GM18526 (cell line): Measurements from ENCODE around the gene OSBPL5.

Experiments
- POLR2A ChIP-seq: IDR thresholded peaks from 3 replicates; pipeline ENCODE4 v1.6.1; 2011; ENCODE audit not compliant: insufficient read length; ENCODE audit errors: extremely low read depth

Gene OSBPL5

DNA sequence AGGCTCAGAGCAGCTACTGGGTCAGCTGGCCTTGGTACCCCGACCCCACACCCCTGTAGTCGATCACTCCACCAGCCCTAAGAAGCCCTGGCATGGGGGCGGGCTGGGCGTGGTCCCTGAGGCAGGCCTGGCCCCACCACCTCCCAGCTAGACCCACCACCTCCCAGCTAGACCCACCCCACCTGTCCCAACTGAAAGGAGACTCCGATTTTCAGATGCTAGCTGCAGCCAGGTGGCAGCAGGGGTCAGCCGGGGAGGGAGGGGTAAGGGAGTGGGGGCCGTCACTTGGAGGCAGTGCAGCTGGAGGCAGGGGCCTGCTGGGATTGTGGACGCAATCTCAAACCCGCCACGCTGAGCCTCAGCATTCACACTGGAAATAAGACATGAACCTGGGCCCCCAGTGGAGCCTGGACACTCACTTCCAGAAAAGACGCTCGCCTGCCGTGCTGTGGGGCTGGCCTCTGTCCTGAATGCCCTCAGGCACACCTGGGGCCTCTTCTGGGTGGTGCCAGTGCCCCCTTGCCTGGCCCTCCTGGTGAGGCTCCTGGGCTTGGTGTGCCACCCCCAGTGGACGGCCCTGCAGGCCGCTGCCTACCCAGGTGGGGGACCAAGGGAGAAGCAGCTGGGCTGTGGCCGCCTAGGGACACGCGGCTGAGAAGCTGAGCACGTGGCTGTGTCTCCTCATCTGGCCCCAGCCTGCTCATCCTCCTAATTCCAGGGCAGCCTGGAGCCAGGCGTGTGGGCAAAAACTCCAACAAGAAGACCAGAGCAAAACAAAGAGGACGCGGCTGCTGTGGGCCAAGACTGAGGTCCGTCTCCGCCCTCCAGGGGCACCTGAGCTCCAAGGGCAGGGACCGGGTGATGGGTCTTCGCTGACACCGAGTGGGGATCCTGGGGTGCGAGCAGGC, 26.7 kb downstream of the OSBPL5 start:
- no peak for TF ChIP-seq POLR2A

DNA sequence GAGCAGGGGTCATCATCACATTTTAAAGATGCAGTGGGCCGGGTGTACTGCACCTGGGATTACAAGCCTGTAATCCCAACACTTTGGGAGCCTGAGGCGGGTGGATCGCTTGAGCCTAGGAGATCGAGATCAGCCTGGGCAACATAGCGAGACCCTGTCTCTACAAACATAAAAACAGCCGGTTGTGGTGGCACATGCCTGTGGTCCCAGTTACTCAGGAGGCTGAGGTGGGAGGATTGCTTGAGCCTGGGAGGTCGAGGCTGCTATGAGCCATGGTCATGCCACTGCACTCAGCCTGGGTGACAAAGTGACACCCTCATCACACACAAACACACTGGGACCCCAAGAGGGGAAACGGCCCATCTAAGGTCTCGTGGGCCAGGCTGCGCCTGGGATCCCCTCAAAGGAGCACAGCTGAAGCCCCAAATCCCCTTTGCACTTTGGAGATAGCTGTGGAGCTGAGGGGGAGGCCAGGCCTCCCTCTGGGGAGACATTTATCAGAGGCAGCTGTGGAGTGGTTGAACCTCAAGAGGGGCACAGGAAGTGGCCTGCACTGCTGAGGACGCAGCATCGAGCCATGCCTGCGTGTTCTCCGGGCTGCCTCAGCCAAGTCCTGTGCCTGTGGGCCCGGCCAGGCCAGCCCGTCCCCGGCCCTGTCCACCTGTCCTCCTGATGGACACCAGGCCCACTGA, 27.5 kb downstream of the OSBPL5 start:
- no peak for TF ChIP-seq POLR2A

DNA sequence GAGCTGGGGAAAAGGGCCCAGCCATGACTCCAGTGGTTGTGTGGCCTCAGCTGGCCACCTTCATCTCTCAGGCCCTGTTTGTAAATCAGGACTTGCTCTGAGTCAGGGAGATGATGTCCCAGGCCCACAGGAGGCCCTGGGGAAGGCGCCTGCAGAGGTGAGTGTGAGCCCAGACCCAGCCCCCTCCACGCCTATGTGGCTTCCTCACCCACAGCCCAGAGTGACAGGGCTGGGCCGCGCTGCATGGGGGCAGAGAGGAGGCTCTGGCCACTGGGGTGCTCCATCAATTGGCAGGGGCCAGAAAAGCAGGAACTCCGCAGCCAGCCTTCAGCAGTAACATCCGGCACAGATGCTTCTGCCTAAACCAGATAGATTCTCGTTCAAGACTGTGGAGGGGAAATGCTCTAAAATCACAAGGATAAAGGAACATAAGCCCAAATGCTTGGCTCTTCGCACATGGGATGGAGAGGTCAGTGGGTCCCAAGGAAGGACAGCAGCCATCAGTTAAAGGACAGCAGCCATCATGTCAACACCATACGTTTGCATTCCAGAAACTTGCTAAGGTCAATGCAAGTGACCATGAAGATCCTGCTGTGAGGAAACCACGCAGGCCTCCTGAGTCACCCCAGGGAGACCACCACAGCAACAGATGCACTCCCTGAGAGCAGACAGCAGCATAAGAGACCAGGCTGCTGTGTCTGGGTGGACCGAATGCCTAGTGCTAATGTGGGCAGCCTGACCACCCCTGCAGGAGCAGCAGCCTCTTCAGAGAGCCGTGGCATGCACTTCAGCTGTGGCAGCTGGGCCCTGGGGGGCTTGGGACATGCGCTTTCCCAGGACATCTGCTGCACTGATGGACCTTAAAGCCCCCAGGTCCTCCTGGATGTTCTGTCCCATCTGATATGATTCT, 28.3 kb downstream of the OSBPL5 start:
- no peak for TF ChIP-seq POLR2A

DNA sequence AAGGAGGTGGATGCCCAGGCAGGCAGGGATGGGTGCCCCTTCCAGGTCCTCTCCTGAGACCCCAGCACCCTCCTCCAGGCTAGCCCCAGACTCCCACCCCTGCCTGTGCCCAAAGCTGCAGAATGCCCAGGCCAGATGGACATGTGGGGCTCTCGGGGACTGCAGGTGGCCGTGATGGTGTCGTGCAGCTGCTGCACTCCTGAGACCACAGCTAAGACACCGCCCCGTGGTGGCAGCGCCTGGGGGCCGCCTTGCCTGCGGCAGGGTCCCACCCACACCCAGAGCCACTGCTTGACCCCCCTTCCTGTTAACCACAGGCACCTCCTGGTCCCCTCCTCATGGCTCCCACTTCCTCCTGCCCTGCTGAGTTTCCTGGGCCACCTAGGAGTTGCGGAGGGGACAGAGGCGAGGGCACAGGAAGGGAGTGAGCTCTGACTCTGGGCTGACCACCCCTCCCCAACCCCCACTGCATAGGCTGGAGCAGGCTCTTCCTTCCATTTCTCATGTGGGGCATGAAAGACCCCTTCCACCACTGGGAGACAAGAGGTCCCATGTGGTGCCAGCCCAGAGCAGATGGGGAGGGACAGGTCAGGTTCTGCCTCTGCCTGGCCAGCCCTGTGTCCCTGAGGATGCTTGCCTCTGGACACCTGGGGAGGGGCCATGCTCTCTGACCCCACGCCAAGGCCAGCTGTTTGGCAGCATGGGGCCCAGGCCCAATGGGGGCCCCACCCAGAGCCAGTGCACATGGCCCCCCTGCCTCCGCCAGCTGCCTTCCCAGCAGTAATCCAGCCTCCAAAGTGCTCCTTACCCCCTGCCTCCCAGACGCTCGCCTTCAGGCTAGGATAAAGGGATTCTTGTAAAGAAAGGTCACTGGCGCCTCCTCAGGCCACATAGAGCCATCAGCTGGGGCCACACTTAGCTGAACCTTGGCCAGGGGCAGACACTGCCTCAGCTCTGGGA, 29.3 kb downstream of the OSBPL5 start:
- TF ChIP-seq POLR2A, result no peak

DNA sequence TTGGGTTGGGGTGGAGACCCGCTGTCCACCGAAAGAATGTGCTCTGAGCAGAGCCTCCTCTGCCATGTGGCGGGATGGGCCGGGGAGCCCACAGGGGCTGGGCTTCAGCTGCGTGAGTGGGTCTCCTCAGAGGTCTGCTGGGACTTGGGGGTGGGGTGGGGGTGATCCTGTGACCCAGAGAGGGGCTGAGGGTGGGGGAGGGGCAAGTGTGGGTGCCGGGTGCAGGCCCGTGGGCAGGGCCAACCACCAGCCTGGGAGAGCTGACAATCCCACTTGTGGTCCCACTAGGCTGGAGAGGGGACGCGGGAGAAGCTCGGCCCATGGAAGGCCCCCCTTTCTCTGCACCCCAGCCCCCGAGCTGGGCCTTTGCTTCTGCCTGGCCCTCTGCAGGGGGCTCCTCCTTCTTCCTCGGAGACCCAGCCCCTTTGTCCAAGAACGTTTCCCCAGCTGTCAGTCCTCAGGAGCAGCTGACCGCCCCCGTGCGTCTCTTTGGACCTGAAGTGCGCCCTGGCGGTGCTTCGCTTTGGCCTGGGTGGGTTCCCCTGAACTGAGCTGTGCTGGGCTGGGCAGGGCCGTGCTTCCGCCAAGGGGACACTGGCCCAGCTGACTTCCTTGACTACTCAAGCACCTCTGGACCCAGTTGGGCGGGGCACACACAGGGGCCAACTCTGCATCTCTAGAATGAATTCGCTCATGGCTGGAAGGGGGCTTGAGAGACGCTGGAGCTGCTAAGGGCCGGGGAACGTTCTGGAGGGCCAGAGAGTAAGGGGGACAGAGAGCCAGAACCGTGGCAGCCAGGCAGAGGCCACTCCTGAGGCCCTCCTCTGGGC, 30.2 kb downstream of the OSBPL5 start:
- no peak for TF ChIP-seq POLR2A

DNA sequence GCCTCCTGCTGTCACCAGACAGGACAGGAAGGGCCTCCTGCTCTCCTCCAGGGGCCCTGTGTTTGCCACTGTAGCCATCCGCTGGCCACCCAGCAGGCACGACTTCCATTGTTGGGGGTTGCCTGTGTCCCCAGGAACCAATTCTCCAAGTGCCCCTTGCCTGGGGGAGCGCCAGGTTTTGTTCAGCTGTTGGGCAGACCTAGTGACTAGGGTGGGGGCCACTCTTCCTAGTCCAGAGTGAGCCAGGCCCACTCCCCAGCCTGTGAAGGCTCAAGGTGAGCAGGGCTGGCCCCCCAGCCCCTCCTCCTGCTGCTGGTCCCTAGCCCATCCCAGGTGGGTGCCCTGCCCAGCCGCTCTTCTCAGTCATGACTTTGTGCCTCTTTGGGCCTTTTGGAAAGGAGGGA, 30.9 kb downstream of the OSBPL5 start:
- no peak for TF ChIP-seq POLR2A

DNA sequence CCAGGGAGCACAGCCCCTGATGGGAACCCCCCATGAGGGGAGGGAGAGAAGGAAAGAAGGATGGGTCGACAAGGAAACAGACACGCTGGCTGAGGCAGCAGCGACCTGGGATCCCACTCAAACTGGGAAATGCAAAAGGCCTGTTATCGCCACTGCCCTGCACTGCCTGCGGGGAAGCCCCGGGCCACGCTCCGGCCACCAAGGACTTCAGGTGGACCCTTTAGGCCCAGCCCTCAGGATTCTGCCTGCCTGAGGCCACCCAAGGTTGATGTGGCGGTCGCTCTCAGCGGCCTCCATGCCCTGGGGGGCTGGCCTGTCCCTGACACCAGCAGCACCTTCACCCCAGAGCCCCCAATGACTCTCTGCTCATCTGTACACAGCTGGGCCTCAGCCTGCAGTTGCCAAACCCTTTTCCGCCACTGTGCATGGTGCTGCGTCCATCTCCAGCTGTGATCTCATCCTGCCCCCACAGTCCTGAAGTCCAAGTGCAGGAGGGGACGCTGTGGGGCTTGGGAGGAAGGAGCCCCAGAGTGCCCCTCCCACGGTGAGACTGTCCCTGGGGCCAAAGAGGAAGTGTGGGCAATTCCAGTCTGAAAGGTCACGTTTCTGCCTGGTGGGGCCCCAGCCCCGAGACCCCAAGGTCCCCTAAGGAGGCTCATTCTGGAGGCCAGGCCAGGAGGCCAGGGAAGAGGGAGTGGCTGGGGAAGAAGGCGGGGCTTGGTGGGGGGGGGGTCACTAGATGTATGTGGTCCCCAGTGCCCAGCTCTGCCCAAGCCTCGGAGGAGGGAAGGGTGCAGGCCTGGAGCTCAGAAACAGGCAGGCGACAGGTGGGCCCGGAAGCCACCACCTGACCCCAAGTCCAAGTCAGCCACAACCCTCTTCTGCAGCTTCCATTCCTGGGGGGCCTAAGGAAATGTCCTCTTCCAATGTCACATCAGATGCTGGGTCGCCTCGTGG, 31.6 kb downstream of the OSBPL5 start:
- no peak for TF ChIP-seq POLR2A

DNA sequence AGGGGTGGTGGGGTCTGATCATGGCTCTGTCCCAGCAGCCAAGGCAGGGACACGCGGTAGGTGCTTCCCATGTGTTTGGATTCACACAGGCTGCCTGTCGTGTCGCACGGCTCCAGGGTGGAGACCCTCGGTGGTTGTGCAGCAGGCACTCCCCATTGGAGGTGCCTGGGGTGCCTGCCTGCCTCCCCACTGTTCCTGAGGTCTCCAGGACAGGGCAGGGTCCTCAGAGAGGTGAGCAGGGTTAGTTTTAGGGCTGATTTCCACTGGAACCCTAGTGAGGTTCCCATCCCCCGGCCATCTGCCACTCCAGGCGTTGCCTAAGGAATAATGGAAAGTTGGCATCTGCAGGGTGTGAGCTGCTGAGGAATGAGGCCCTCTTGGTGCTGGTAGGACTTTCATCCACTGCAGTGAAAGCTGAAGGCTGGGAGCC, 32.3 kb downstream of the OSBPL5 start:
- TF ChIP-seq POLR2A, result no peak

DNA sequence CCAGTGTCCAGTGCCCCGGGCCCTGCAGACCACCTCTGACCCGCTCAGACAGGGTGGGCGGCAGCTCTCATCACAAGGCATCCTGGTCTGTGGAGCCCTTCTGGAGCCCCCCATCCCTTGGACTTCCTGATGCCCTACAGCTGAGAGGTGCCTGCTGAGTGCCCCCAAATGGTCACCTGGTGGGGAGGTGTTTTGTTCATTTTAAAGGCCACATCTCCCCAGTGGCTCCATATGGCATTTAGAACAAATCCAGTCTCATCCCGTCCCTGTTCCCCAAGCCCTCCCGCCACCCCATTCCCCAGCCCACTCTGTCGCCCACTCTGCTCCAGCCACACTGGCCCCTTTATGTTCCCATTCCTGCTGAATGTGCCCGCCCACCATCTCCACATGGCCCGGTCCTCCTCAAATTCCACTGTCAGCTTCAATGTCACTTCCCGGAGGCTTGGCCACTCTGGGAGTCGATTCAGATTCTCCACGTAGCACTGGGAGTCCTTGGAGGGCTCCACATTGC, 32.8 kb downstream of the OSBPL5 start:
- TF ChIP-seq POLR2A, result no peak

DNA sequence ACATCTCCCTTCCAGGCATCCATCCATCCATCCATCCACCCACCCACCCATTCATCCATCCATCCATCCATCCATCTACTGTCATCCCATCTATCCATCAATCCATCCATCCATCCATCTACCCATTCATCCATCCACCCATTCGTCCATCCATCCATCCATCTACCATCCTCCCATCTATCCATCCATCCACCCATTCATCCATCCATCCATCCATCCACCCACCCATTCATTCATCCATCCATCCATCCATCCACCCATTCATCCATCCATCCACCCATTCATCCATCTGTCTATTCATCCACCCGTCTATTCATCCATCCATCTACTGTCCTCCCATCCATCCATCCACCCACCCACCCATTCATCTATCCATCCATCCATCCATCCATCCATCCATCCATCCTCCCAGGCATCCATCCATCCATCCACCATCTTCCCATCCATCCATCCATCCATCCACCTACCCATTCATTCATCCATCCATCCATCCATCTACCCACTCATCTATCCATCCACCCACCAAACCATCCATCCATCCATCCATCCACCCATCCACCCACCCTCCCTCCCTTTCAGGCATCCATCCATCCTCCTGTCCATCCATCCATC, 33.7 kb downstream of the OSBPL5 start:
- no peak for TF ChIP-seq POLR2A

DNA sequence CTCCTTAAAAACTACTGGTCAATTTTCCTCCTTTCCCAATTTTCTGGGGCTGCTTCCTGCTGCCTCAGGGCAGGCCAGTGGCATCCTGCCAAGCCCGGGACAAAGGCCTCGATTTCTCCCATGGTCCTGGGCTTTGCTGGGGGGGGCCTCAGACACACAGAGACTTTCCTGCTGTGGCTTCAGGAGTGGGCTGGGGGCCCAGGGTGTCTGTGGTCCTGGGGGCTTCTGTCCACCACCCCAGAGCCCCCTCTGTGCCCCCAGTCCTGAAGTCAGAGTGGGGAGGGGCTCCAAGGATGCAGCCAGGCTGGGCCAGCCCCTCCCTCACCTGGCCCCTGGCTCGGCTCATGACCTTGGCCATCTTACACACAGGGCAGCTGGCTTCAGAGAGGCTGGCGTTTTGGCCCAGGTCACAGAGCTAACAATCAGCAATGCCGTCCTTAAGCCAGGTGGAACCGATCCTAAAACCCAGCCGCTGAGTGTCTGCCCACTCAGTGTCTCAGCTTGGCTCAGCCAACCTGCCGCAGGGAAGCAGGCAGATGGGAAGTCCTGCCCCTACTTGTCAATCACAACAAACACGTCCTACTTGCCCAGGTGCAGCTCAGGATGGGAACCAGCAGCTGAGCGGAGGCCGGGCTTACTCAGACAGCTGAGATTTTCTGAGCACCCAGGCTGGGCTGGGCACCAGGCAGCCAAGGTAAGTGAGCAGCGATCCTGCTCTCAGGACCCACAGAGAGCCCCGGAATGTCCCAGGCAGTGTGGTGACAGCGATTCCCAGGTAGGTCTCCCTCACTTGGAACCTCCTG, 34.6 kb downstream of the OSBPL5 start:
- no peak for TF ChIP-seq POLR2A
